Dermis blood vessel endothelial cell (primary cell): ENCODE results near the gene DMC1. TPM values are rescaled to one million over a fixed set of nuclear protein-coding genes. Genes with fewer than 3 reads are reported as not detected.

Source experiments
- total RNA-seq: library from RNA; depleted of rRNA; stranded (reverse); fragments of >200 nt; gene quantifications from 2 replicates; pipeline ENCODE4 v1.2.3, GENCODE V29; 2014

The DMC1 gene
- total RNA-seq, 1 donor from 2014 or later = 0.85 TPM

Other genes with a start within 250 kb of the DMC1 start
- gene KCNJ4, start 115.0 kb downstream of the DMC1 start, total RNA-seq = not detected in 2 replicates
- 30.6 and 45.3 TPM in 2 replicates for gene KDELR3, start 102.1 kb downstream of the DMC1 start, total RNA-seq
- gene DDX17, start 63.9 kb downstream of the DMC1 start, total RNA-seq = 414 and 538 TPM in 2 replicates
- gene FAM227A, start 86.2 kb upstream of the DMC1 start, total RNA-seq = 0.34 and 0.65 TPM in 2 replicates
- gene CBY1, start 86.5 kb upstream of the DMC1 start, total RNA-seq = 15.1 and 18.4 TPM in 2 replicates
- 59.8 and 76.6 TPM in 2 replicates for gene TOMM22, start 111.8 kb upstream of the DMC1 start, total RNA-seq
- gene JOSD1, start 130.8 kb upstream of the DMC1 start, total RNA-seq = 98.4 and 117 TPM in 2 replicates
- gene GTPBP1, start 135.8 kb upstream of the DMC1 start, total RNA-seq = 35.1 and 46.7 TPM in 2 replicates
- 186 and 260 TPM in 2 replicates for gene SUN2, start 185.8 kb upstream of the DMC1 start, total RNA-seq
- gene DNAL4, start 224.0 kb upstream of the DMC1 start, total RNA-seq = 15.3 and 16.3 TPM in 2 replicates